Measurements from ENCODE around the gene REV1.
"Not testable (repeated sequence)": the region's sequence is repeated elsewhere in the genome, so short reads cannot be mapped to it uniquely, and the experiment has no call there.

The REV1 gene

DNA sequence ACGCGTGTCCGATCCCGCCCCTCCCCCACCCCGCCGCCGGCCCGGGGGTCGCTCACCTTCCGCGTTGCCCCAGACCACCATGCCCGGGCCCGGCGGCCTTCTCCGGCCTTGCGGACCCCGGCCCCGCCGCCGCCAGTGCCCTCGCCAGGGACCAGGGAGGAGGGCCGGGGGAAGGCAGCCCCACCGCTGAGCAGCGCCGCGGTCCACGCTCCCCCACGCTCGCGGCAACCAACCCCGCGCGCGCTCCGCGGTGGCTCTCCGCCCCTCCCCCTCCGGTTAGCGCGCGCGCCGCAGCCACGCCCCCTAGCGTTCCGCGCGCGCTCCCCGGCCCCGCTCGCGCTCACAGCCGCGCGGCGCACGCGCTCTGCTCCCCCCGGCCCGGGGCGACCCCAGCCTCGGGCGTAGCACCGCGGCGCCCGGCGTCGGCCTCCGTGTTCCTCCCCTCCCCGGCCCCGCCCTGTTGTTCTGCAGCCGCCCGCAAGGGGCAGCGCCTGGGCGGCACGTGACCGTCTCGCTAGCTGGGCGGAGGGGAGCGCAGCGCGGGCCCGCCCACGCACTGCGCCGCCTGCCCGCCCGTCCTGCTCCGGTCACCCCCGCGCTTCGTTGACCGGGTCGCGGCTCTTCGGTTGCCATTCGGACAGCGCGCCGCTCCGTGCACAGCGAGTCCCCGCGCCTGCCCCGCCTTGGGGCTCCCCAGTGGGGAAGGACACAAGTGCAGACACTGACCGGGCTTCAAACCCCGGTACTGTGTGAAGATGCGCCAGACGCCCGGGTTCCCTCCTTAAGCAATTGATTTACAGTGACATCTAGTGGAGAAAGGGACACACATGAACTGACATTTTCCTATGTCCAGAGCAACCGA, at the start of gene REV1:
Gene REV1, minus strand, starts transcription at position 257 of the 862 bp plus-strand sequence. CDS start 25,042 bp downstream, outside the sequence.
- peak; percentile 95 for DNase-seq

DNA sequence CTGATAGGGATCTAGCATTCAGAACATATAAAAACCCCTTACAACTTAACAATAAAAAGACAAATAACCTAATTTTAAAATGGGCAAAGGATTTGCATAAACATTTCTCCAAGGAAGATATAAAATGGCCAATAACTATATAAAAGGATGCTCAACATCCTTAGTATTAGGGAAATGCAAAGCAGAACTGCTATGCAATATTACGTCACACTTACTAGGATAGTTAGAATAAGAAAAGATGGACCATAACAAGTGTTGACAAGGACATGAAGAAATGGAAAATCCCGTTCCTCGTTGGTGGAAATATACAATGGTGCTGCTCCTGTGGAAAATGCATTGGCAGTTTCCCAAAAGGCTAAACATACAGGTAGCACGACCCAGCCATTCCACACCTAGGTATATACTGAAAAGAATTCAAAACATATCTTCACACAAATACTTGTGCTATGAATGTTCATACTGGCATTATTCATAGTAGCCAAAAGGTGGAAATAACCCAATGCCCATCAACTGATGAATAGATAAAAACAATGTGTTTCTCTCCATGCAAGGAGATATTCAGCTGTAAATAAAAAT, 48.2 kb upstream of the REV1 start:
- DNase-seq, result no peak

DNA sequence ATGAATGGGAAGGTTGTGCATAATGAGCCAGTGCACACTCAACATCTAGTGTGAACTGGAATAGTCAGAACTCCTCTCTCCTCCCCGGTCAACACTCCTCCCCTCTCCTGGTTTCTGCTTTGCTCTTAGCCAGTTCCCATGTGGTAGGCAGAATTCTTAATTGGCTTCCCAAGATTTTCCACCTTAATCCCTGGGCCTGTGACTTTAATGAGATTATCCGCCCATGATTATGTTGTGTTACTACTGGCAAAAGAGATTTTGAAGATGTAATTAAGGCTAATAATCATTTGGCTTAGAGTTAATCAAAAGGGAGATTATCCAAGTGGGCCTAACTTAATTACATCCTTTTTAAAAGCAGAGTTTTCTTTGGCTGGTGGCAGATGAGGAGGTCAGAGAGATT, 34.2 kb upstream of the REV1 start:
- no peak for DNase-seq

DNA sequence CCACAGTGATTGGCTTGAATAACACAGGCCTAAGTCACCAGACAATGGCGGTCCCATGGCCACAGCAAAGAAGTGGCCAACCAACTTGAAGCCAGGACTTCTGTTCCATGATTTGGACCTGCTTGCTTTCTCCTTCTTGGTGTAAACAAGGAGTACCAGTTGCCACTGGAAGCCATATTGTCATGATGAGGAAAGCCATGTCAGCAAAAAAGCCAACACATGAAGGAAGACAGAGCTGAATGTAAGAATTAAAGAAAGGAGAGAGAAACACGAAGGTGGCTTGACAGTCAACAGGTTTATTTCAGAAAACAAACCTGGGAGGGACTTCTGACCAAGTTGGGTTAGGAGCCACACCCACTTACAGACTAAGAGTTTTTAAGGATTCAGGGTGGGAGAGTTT, 32.3 kb upstream of the REV1 start:
- no peak for DNase-seq

DNA sequence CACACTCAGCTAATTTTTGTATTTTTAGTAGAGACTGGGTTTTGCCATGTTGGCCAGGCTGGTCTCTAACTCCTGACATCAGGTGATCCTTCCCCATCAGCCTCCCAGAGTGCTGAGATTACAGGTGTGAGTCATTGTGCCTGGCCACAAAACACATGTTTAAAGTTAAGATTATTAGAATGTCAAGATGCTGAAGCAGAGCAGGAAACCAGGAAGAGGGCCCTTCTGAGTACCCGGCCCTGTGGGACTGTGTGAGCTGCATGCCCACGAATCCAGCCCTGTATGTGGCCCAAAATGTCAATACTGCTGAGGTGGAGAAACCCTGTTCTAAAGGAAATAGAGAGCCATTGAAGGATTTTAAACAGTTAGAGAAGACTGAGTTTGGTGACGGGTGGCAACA, 31.0 kb upstream of the REV1 start:
- DNase-seq, result no peak

DNA sequence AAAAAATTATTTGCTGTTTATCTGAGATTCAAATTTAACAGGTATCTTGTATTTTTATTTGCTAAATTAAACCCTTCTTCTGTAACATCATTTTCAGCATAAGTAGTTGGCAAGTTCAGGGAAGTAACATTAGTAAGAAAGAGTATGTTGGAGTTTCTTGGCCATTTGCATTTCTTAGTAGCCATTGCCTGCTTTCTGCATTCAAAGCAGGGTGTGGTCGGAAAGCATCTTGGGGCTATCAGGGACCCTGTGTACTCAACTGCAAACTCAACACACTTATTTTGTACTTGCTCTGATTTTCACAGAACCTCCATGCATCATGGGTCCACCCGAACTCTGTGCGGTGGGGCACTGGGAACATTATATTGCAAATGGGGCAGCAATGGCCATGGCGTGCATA, 30.4 kb upstream of the REV1 start:
- no peak for DNase-seq

DNA sequence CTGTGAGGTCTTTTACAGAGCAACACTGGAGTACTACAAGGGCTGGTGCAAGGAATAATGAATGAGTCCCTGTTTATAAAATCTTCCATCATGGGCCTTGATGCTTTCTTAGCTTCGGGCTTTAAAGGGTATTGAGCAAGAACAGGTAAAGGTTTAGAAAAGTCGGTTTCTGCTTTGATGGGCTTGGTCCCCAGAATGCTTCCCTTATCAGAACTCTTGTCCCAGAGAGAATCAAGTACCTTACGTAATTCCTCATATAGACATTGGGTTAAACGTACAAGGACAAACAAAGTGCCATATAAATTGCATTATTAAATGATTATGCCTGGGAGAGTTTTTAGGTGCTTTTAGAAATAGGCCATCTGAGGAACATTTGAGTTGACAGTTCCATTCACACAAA, 24.5 kb upstream of the REV1 start:
- no peak for DNase-seq

DNA sequence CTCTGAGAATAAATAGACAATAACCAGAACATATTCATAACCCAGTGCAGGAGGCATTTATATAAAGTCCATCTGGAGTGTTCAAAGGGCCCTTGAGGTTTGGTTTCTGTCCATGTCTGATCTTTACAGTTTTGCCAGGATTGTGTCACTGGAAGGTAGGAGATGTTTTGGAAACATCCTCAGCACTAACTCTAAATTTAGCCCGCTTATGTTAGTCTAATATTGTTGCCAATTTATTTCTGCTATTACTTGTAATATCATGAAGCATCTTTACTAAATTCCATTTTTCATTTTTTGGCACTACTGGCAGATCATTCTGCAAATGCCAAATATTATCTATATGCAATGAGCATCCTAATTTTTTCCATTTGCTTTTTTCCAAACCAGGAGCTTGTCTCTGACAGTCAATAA, 22.4 kb upstream of the REV1 start:
- no peak for DNase-seq

DNA sequence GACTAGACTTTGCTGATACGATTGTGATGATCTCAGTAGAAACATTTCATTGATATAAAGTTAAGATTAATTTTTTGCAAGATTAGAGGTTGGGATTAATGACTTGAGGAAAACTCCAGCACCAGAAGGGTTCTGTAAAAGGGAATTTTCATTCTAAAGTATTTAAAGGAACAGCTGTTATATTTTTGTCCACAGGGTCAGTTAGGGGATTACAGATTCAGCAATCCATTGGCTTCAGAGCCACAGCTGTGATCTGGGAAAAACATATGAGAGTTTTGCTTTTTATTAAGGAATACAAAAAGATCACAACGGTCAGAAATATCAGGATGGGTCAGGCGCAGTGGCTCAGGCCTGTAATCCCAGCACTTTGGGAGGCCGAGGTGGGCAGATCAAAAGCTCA, 19.6 kb upstream of the REV1 start:
- no peak for DNase-seq

DNA sequence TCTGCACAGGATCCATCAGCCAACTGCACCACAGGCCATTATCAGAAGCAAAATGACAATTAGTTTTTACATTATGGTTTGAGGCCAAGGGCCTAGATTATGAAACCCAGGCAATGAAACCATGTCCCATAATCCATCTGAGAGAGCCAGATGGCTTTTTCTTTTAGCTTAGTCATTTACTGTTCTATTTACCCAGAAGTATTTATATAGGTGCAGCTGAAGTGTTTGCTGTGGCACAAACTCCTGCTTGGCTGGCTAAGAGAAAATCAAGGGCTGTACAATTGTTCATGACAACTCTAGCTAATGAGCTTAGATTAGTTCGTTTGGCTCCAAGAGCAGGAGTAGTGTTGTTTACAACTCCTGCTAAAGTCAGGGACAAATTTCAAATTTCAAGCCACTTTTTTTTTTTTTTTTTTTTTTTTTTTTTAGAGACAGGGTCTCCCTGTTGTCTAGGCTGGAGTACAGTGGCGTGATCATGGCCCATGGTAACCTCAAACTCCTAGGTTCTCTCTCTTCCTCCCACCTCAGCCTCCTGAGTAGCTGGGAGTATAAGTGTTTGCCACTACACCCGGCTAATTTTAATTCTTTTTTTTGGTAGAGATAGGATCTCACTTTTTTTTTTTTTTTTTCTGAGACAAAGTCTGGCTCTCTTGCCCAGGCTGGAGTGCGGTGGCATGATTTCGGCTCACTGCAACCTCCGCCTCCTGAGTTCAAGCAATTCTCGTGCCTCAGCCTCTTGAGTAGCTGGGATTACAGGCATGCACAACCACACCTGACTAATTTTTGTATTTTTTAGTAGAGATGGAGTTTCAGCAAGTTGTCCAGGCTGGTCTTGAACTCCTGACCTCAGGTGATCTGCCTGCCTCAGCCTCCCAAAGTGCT, 18.4 kb upstream of the REV1 start:
- DNase-seq, result no peak

DNA sequence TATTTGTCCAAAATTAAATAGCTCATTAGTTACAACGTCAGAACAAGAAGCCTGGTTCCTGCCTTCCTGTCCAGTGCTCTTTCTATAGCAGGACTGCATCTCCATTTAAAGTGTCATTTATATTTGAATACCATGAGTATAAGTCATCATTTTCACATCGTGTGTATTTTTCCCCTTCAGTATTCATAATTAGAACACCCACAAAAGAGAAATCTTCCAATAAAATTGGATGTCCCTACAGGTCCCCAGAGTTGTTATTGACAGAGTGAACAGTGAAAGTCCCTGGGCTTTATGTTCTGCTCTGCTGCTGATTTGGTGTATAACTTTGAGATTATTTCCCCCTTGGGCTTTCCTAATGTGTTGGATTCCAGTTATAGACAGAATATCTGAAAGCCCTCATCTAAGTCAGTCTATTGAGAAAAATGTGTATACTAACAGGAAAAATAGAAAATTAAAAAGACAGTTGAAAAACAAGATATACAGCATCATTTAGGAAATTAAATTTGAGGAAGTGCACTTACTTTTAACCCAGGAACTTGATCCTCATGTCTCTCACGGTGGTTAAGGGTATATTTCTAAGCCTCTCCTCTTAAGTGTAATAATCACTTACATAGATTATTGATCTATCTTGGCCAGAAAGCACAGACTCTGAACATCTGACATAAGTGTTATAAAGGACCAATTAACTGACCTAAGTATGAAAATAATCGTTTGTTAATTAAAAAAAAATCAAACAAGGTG, 15.2 kb upstream of the REV1 start:
- no peak for DNase-seq

DNA sequence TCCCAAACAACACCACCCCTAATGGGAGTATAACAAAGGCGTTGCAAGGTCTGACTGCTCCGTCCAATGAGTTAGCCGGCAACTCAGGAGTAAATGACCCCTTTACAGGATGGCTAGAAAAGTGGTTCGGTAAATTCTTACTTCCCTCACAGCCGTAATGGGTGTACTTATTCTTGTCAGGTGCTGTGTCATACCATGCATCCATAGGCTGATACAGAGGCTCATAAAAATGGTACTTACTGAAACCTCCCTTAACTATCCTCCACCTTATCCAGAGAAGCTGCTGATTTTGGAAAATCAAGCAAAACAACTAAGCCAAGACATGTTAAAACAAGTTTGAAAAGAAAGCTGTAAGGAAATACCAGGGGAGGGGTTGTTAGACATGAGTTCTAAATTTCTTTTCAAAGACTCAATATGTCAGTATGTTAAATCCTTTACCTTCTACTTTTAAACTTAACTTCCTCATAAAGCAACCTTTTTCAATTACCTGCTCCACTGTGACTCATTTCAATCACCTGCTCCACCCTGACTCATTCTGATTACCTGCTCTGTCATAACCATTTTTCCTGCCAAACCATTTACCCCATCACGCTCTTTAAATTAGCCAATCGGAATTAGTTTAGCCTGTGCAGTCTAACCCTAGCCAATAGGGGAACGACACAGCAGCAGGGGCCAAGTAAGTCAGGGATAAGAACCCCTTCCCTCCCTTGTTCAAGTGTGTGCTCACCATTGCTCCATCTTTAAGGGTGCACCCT, 14.0 kb upstream of the REV1 start:
- DNase-seq, result not testable (repeated sequence)

DNA sequence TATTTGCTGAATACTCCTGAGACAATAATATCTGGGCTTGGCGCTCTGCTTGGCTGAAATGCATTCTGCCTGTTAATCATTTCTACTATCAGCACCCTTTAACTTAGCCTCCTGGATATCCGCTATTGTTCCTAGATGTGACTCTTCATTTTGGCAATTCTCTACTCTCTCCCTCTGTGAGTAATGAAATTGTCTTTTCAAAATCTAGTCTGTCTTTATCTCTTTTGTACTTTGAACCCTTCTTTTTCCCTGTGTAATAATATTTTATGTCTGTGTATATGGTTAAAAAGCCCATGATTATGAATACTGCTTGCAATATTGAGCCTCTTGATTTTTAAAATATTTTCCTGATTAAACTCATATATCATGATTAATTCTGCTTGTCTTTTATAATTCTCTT, 6.2 kb upstream of the REV1 start:
- no peak for DNase-seq

DNA sequence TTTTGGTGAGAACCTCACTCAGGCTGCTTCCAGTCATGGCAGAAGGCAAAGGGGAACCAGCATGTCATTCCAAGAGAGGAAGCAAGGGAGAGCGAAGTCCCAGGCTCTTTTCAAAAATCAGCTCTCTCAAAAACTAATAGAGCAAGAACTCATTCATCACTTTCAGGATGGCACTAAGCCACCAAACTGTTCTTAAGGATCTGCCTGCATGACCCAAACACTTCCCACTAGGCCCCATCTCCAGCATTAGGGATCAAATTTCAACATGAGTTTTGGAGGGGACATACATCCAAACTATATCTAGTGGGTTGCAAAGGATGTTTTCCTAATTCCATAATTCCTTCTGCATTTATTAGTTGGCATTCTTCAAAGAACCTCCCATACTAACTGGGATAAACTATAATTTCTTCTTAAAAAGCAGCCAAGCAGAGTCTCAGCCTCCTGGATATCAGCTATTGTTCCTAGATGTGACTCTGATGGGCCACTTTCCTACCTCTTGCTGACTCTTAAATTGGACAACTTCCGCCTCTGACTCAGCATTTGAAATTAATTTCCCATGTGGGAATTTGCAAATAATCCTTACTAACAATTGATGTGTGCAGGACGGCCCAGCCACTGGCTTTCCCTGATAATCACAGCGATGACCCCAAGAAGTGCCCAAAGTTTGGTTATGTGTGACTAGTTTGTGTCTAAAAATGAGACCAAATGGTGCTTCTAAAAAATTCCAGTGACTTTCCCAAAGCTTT, 5.5 kb upstream of the REV1 start:
- DNase-seq, result no peak

DNA sequence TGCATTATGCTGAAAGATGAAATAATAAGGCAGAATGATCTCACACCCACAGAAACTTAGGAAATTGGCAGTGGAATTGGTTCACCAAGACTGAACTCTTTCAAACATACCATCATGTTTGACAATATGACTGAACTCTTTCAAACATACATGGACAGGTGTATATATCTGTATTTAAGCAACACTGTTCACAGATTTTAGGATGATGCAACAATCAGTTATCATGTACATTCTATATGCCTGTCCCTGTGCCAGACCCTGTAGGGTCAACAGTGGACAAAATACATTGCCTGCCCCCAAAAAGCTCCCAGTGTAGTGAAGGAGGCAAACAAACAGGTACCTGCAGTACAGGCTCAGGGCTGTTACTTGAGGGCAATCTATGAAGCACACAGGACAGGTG, 2.9 kb upstream of the REV1 start:
- no peak for DNase-seq

DNA sequence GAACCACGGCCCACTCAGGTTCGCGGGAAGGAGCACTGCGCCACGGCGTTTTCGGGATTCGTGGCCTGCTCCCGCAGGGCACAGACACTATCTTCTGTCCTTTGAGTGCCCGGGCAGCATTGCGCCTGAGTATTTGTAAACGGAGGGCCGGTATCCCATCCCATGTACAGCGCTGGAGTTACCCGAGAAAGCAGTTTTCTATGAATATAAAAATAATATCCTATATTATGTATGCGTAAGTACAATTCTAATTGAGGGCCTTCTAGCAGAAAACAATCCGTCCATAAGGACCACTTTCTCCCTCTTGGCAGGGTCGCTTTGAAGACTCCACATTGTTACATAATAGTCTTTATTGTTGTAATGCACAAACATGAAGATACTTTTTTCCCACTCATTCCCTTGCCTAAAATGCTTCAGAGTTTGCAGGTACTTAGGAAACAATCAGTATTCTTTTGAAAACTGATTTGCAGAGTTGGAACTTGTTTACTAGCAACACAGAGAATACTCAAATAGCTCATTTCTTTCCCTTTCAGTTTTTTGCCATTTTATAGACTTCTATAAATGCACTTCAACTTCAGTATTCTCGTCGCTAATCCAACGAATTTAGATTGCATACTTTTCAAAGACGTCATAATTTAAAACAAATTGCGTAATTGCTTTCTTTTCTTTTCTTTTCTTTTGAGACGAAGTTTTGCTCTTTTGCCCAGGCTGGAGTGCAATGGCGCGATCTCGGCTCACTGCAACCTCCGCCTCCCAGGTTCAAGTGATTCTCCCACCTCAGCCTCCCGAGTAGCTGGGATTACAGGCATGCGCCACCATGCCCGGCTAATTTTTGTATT, 1.0 kb upstream of the REV1 start:
- no peak for DNase-seq

DNA sequence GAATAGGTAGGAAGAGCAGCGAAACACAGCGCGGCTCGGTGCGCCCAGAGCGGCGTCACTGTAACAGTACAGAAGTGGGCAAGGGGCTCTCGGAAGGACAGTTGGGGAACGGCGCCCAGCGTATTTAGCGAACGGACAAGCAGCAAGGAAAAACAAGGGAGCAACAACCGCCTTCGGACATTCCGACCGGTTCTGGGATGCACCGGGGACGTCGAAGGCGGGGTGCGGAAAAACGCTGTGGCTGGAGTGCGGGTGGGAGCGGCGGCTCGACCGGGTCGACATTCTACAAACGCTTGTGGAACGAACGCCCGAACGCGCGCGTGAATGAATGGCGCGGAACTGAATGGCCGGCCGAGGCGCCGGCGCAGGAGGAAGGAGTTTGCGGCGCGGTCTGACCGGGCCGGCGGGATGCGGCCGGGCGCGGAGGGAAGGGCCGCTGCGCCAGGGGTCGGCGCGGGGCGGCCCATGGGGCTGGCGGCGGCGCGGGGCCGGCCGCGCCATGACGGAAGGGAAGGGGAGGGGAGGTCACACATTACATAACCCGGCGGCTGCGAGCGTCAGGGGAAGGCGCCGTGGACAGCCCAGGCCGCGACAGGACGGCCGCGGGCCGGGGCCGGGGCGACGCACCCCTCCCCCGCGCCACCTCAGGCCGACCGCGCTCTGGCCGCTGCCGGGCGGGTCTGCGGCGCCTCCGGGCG, 605 bp downstream of the REV1 start:
- DNase-seq, result peak; percentile 59

DNA sequence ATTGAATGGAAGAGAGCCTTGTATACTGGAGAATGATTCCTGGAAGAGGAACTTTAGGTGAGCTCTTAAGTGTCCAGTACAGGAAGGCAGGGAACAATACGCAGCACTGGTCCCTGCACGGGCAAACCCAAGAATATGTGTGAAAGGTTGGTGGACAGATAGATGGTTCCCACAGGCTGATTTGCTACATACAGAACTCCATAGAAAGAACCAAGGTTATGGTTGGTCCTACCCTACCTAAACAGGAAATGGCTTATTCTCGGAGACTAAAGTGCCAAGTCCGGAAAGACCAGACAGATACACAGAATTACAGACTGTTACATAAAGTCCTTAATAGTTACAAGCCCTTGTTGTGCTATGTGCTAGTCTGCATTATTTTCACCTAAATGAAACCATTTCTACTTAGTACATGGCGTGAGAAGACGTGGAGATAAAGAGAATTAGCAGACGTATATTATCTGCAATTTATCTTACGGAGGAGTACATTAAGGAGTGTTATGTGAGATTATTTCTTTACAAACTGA, 1.2 kb downstream of the REV1 start:
- DNase-seq, result no peak

DNA sequence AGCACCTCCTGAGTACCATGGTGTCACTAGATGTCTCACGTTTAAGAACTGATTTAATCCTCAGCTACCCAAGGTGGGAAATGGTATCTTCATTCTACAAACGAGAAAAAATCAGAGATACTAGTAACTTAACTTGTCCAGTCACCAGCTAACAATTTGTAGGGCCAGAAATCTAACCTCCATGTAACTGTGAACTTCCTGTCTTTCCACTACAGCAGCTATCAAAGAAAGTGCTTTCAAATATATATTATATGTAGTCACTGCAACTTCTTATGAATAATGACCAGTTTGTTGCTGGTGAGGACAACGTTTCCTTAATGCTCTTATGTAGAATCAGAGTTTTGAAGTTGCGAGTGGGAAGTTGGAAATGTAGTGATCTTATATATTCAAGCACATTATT, 1.9 kb downstream of the REV1 start:
- no peak for DNase-seq

DNA sequence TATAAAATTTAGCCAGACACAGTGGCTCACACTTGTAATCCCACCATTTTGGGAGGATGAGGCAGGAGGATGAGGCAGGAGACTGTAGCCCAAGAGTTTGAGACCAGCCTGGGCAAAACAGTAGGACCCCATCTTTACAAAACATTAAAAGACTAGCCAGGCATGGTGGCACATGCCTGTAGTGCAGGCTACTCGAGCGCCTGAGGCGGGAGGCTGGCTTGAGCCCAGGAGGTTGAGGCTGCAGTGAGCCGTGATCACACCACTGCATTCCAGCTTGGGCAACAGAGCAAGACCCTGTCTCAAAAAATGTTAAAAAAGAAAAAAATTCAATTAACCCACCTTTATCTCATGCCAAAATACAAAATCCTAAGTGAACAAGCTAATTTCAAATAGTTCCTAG, 4.0 kb downstream of the REV1 start:
- DNase-seq, result no peak

All from stimulated activated CD4-positive, alpha-beta T cell treated with anti-CD3 and anti-CD28 coated beads, Interleukin-15, amount 100 ng/mL, for 24 hours (primary cell).